Bronchial epithelial cell (primary cell): ENCODE results near the gene MYO7A. TPM values are rescaled to one million over a fixed set of nuclear protein-coding genes. Genes with fewer than 3 reads are reported as not detected.

ENCODE experiments used
- DNase-seq: peaks from one replicate; pipeline ENCODE4 v3.0.0-alpha.2; 2010; ENCODE audit warnings: low read depth
- FAIRE-seq: peaks from 2 replicates; lab custom pipeline; 2011; peaks lifted over from hg19 to GRCh38; lab: Jason Lieb, UNC
- H3K27me3 ChIP-seq: 2 replicates; pipeline ENCODE4 v1.5.1; 2011; ENCODE audit warnings: low read length; ENCODE audit not compliant: control insufficient read depth, insufficient read depth
- H3K36me3 ChIP-seq: 2 replicates; pipeline ENCODE4 v1.5.1; 2011; ENCODE audit warnings: low read length; ENCODE audit not compliant: control insufficient read depth, insufficient read depth
- H3K4me3 ChIP-seq: 2 replicates; pipeline ENCODE4 v1.5.1; 2011; ENCODE audit warnings: mild to moderate bottlenecking, low read depth, low read length, control low read depth
- total RNA-seq: library from RNA; depleted of rRNA; stranded (reverse); fragments of >200 nt; gene quantifications from 2 replicates; pipeline ENCODE4 v1.2.1, GENCODE V29; 2014
- TF ChIP-seq, protein P1 (sequence below): IDR thresholded peaks from 2 replicates; pipeline ENCODE4 v1.5.1; 2011; ENCODE audit warnings: mild to moderate bottlenecking, moderate library complexity, low read length, control low read depth, inconsistent platforms; ENCODE audit not compliant: insufficient read depth, severe bottlenecking

Gene MYO7A
- total RNA-seq, 1 donor from 2014 or later, result under 0.01 TPM

DNA sequence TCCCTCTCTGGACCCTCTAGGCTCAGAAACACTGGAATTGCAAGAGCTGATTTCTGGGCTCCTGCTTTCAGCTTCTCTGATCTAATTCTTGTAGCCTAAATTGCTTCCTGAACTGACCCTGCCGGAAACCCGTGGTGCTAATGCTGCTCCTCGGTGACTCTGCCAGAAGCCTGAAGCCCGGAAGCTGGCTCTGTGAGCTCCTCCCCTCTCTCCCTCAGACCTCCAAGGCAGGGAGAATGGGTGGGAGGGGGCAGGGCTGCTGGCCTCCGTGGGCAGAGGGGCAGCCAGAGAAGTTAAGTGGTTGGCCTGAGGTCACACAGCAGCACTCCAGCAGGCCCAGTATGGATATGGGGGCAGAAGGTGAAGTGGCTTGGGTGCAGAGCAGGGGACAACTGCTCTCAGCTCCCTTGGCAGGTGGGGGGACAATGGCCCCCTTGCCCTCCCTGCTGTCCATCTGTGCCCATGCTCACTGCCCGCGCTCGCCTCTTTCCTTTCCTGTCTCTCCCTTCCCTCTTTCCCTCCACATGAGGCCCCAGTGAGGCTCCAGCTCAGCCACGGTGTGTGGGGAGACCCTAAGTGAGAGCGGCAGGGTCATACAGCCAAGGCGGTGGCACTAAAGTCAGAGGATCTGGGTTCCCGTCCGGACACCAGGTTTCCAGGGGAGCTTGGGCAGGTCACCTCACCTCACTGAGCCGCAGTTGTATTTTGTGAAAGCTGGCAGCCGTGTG is 45.0 kb upstream of the MYO7A start:
- TF ChIP-seq, protein P1, sequence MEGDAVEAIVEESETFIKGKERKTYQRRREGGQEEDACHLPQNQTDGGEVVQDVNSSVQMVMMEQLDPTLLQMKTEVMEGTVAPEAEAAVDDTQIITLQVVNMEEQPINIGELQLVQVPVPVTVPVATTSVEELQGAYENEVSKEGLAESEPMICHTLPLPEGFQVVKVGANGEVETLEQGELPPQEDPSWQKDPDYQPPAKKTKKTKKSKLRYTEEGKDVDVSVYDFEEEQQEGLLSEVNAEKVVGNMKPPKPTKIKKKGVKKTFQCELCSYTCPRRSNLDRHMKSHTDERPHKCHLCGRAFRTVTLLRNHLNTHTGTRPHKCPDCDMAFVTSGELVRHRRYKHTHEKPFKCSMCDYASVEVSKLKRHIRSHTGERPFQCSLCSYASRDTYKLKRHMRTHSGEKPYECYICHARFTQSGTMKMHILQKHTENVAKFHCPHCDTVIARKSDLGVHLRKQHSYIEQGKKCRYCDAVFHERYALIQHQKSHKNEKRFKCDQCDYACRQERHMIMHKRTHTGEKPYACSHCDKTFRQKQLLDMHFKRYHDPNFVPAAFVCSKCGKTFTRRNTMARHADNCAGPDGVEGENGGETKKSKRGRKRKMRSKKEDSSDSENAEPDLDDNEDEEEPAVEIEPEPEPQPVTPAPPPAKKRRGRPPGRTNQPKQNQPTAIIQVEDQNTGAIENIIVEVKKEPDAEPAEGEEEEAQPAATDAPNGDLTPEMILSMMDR, result no peak
- peak; percentile 52 for FAIRE-seq
- no peaks in the 10 kb centered on the region for H3K27me3 ChIP-seq
- H3K36me3 ChIP-seq, result no peaks in the 10 kb centered on the region
- no peak for DNase-seq
- H3K4me3 ChIP-seq, result no peak overlapping the region

DNA sequence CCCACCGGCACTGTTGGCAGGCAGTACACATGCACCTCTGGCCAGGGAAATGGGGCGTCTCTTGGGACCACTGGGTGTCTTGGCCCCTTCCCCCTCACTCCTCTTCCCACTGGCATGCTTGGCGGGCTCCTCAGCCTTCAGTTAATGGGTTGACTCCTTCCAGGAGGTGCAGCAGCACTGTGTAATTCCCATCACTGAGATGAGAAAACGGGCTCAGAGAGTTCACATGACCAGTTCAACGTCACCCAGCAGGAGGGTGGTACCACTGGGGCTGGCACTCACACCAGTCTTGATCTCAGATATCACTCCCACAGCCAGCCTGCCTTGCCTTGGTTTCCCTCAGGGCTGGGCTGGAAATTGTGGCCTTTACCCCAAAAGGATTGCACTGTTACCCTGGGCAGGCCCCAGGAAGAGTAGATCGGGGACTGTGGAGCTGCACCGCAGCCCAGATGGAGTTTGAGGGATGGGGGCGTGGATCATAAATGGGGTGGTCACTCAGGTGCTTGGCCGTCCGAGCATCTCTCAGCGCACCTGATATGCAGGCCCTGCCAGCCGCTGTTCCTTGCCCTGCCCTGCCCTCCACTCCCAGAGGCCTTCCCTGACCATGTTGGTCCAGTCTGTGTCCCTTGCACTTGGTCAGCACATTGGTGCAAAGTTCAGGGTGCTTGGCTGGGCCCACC is 44.3 kb upstream of the MYO7A start:
- DNase-seq (no peak), FAIRE-seq (no peak)
- Histone ChIP-seq H3K36me3 (no peaks in the 10 kb centered on the region), H3K27me3 (no peaks in the 10 kb centered on the region), H3K4me3 (no peak overlapping the region)
- TF ChIP-seq, protein P1, result no peak

- no peak for DNase-seq
Observed at GRCh38 chr11:77084581-77085191, 43.4 kb upstream of the MYO7A start.

DNA sequence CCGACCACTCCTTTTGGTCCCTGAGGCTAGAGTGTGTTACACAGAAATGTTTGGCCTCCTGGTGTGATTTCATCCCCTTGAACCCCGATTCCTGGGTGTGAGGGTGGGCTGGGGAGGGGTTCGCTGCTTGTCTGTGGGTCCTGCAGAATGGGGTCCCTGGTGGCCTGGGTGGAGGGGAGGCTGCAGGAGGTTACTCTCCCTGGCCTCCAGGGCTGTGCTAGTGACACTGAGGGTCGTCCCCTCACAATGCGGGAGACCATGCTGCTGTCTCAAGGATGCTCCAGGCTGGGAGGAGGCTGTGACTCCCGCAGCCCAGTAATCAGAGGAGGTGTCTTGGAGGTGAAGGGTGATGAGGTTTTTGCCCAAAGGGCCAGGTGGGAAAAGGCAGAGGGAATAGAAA is 42.4 kb upstream of the MYO7A start:
- Histone ChIP-seq H3K27me3 (no peaks in the 10 kb centered on the region), H3K4me3 (no peak overlapping the region), H3K36me3 (no peaks in the 10 kb centered on the region)
- DNase-seq (no peak), FAIRE-seq (no peak)
- TF ChIP-seq, protein P1, result no peak

More at GRCh38 chr11:77084581-77085191, 43.4 kb upstream of the MYO7A start:
- Histone ChIP-seq H3K36me3 (no peaks in the 10 kb centered on the region), H3K4me3 (no peak overlapping the region), H3K27me3 (no peaks in the 10 kb centered on the region)
- TF ChIP-seq, protein P1, result no peak
- no peak for FAIRE-seq

GRCh38 chr11:77086521-77087472 is 41.2 kb upstream of the MYO7A start:
- H3K27me3 ChIP-seq, result no peaks in the 10 kb centered on the region
- FAIRE-seq (no peak), DNase-seq (no peak)
- TF ChIP-seq, protein P1, result no peak
- H3K36me3 ChIP-seq, result no peaks in the 10 kb centered on the region
- H3K4me3 ChIP-seq, result no peak overlapping the region
